GM21381 (cell line): Measurements from ENCODE around the gene THSD4.

Source experiments
- ATAC-seq: cut with Tn5 transposase; IDR thresholded peaks from one replicate; pipeline ENCODE4 v1.9.1; 2021; ENCODE audit warnings: mild to moderate bottlenecking, moderate library complexity; ENCODE audit not compliant: unreplicated experiment

THSD4 gene

DNA sequence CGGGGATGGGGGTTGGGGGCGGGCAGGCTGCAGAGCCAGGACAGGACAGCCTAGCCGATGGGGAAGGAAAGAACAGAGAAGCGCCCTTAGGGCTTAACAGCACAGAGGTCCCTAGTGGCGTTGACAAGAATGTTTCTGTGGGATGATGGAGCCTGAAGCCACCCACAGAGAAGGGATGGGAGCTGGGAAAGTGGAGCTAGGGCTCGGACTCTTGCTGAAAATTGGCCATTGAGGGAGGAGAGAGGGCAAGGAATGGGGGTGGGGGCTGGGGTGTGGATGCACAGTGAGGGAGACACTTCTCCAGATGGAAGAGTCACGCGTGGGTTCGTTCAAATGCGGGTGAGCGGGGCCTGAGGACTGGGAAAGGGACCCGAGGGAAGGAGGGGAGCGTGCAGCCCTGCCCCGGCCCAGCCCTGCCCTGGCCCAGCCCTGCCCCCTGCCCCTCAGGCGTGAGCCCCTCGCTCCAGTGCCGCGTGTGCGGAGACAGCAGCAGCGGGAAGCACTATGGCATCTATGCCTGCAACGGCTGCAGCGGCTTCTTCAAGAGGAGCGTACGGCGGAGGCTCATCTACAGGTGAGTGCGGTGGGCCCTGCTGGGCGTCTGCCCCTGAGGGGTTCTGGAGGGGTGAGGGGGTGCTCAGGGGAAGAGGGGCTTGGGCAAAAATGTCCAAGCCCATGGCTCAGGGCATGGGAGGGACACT, 695.9 kb downstream of the THSD4 start:
- no peak for ATAC-seq

DNA sequence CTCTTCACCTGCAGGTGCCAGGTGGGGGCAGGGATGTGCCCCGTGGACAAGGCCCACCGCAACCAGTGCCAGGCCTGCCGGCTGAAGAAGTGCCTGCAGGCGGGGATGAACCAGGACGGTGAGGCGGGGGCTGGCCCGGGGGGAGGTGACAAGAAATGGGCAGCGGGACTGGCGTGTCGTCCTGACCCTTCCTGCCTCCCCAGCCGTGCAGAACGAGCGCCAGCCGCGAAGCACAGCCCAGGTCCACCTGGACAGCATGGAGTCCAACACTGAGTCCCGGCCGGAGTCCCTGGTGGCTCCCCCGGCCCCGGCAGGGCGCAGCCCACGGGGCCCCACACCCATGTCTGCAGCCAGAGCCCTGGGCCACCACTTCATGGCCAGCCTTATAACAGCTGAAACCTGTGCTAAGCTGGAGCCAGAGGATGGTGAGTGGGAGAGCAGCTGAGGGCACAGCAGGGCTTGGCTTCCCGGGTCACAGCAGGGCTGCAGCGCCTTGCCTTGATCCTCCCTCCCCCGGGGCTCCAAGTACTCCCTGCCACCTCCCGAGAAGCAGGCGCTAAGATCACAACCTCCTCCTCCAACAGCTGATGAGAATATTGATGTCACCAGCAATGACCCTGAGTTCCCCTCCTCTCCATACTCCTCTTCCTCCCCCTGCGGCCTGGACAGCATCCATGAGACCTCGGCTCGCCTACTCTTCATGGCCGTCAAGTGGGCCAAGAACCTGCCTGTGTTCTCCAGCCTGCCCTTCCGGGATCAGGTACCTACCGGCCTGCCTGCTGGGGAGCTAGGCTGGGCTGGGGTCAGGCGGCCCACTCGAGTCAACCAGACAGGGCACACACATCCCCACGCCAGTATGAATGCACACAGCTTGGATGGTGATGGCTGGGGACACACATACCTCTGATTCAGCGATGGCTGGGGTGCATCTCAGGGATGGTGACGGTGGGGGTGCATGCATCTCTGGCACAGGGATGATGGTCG, 696.8 kb downstream of the THSD4 start:
- ATAC-seq, result no peak

DNA sequence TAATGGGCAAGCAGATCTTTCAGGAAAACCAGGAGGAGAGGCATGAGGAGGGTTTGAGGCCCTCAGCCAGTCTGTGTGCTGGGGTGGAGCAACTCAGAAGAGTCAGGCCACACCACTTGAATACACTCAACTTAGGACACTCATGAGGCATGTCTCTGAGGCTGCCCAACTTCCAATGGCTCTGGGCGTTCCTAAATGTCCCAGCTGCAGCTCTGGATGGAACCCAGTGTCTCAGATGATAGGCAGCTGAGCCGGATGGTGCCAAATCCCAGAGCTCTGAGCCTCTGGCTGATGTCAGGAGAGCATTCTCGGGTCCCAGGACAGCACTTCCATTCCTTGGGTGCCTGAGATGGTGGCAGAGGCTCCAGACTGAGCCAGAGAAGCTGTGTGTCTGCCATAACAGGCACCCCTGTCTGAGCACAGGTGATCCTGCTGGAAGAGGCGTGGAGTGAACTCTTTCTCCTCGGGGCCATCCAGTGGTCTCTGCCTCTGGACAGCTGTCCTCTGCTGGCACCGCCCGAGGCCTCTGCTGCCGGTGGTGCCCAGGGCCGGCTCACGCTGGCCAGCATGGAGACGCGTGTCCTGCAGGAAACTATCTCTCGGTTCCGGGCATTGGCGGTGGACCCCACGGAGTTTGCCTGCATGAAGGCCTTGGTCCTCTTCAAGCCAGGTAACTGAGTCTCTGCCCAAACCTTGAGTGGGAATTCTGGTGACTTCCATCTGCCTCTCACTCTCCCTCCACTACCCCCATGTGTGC, 697.9 kb downstream of the THSD4 start:
- no peak for ATAC-seq

- ATAC-seq, result no peak
Measured at GRCh38 chr15:71813723-71814470, 698.6 kb downstream of the THSD4 start.

- ATAC-seq, result no peak
Measured at GRCh38 chr15:71815301-71815700, 700.0 kb downstream of the THSD4 start.

DNA sequence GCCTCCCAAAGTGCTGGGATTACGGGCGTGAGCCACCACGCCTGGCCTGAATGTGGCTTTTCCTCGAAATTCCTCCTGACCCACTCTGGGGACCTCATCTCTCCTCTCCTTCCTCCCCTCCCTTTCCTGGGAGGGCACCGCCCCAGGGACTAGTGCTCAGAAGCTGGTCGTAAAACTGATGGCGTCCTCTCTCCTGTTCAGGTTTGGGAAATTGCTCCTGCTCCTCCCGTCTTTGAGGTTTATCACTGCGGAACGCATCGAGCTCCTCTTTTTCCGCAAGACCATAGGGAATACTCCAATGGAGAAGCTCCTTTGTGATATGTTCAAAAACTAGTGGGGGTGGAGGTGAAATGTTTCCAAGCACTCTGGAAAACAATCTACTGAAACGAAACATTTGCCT, 702.1 kb downstream of the THSD4 start:
- ATAC-seq, result no peak

- no peak for ATAC-seq
Measured at GRCh38 chr15:71820127-71820526, 704.9 kb downstream of the THSD4 start.

GRCh38 chr15:71821547-71822129, 706.4 kb downstream of the THSD4 start:
- ATAC-seq, result no peak

- no peak for ATAC-seq
Measured at GRCh38 chr15:71822890-71823630, 707.8 kb downstream of the THSD4 start.

DNA sequence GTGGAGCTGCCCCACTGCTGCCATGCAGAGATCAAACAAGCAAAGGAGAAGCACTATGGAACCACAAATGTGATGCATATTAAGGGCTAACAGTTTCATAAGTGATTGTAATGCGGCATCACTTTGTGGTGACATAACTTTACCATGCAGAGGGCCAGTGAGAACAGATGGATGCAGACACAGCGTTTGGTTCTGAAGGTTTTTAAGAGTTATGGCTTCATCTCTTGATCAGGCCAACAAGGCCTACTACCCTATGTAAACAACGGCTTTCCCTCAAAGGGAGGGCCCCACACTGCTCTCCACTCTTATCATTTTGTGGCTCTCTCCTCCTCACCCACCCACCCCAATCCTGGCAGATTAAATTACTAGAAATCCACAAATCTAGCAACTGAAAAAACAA, 708.5 kb downstream of the THSD4 start:
- ATAC-seq, result no peak

DNA sequence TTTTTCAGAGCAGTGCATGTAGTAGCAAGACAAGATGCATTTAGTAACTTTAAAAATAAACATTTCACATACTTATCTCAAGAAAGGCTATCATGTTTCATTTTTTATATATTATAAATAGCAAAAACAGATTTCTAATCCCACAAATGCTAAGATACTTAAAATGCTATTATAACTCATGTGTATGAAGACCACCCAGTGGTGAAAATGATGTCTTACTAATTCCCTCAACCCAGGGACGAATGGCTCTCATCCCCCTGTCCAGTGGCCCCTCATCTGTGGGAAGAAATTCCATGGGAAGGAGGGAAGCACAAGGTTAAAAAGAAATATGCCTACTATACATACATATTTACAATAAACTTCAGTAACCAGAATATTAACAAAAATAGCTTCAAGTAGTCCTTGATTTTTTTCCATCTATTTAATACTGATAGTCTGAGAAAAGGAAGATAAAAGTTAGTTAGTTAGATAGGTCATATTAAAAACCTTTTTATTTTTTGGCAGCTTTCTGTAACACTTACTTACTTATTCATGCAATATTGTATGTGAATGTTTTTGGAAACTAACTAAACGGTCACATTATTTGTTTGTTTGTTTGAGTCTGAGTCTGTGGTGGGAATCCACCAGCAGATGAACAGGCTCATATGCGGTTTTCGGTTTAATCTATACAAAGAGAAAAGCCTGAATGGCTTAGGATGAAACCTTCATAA, 709.9 kb downstream of the THSD4 start:
- ATAC-seq, result no peak

GRCh38 chr15:71826196-71826595, 710.9 kb downstream of the THSD4 start:
- no peak for ATAC-seq

DNA sequence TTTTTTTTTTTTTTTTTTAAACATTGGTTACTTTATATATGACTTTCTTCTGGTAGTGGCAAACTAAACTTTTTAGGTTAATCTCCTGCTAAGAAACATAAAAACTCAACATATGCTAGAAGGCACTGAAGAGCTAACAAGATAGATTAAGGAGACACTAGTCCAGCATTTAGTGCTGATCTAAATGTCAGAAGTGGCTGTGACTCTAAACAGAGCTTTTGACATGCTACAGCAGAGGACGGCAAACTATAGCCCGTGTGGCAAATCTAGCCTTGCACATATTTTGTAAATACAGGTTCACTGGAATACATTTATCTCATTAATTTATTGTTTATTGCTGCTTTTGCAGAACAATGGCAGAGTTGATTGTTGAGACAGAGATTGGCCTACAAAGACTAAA, 715.7 kb downstream of the THSD4 start:
- no peak for ATAC-seq
